Measurements from ENCODE around the gene PHACTR1.
A peak's percentile ranks its signal among the peaks of the same experiment; 100 is the strongest.

Gene PHACTR1

GRCh38 chr6:12785301-12785700 lies 68.7 kb downstream of the PHACTR1 start:
- CTCF ChIA-PET = no interaction called here
- DNase-seq (ENCODE audit: low spot score) = no peak
- POLR2A ChIA-PET (ENCODE audit: low non-redundant PET) = no interaction called here
- no peak overlapping the region for H3K27ac ChIP-seq
- TF ChIP-seq, protein P1, sequence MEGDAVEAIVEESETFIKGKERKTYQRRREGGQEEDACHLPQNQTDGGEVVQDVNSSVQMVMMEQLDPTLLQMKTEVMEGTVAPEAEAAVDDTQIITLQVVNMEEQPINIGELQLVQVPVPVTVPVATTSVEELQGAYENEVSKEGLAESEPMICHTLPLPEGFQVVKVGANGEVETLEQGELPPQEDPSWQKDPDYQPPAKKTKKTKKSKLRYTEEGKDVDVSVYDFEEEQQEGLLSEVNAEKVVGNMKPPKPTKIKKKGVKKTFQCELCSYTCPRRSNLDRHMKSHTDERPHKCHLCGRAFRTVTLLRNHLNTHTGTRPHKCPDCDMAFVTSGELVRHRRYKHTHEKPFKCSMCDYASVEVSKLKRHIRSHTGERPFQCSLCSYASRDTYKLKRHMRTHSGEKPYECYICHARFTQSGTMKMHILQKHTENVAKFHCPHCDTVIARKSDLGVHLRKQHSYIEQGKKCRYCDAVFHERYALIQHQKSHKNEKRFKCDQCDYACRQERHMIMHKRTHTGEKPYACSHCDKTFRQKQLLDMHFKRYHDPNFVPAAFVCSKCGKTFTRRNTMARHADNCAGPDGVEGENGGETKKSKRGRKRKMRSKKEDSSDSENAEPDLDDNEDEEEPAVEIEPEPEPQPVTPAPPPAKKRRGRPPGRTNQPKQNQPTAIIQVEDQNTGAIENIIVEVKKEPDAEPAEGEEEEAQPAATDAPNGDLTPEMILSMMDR (conservative IDR thresholded peaks at IDR 0.05; ENCODE audit: low read depth) = no peak

DNA sequence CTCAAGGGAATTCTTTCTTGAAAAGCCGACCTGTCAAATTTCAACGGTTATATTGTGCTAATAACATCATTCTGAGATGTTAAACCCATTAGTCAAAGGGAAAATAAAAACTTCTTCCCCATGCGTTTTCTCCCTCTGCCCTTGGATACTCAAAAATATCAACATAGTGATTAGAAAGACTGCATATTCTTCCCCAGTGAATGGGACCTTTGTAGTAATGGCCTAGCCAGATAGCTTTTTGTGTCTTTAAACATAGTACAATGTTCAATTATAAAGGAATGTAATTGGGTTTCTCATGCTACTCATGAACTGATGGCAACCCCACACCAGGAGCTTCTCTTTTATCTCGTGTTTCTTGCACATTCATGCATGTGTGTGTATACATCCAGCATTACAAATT lies 69.4 kb downstream of the PHACTR1 start:
- ChIA-PET CTCF (no interaction called here), POLR2A (ENCODE audit: low non-redundant PET) (no interaction called here)
- TF ChIP-seq, protein P1 (conservative IDR thresholded peaks at IDR 0.05; ENCODE audit: low read depth) = no peak
- H3K27ac ChIP-seq = no peak overlapping the region
- no peak for DNase-seq (ENCODE audit: low spot score)

- CTCF ChIA-PET = no interaction called here
- POLR2A ChIA-PET (ENCODE audit: low non-redundant PET) = no interaction called here
- no peak overlapping the region for H3K27ac ChIP-seq
- TF ChIP-seq, protein P1 (conservative IDR thresholded peaks at IDR 0.05; ENCODE audit: low read depth) = no peak
- no peak for DNase-seq (ENCODE audit: low spot score)
Observed at GRCh38 chr6:12791371-12791770, 74.8 kb downstream of the PHACTR1 start.

DNA sequence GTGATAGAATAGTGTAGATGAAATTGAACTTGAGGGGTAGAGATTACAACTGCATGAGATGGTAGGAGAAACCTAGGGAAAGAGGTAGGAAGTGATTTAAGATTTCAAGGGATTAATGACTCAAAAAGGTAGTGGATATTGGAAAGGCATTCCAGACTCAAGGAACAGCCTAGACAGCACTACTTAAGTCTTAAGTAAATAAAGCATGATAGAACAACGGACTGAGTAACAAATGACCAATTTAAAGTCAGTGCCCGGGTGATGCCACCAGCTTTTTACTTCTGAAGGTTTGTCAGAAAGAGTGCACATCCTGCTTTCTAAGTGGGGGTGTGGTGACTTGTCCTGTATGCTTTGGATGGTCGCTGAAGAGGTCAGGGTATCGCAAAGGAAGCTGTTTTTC lies 81.8 kb downstream of the PHACTR1 start:
- DNase-seq (ENCODE audit: low spot score) = no peak
- H3K27ac ChIP-seq = no peak overlapping the region
- TF ChIP-seq, protein P1 (conservative IDR thresholded peaks at IDR 0.05; ENCODE audit: low read depth) = no peak
- CTCF ChIA-PET = no interaction called here
- POLR2A ChIA-PET (ENCODE audit: low non-redundant PET) = no interaction called here

DNA sequence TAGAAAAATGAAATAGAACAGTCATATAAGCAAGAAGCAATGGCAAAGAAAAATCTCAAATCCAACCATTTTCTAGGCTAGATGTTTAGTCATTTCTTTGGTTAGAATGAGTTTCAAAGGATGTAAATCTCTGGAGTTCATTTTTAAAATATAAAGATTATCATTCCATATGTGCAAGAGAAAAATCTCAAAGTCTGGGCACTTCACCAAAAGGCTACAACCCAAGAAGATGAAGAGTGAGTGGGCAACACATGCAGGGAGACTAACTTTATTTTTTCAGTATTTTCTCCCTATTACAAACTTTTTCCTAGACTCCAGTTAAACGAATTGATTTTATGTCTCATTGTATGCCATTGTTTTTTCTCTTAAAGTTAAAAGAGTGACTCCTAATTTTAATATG lies 83.6 kb downstream of the PHACTR1 start:
- TF ChIP-seq, protein P1 (conservative IDR thresholded peaks at IDR 0.05; ENCODE audit: low read depth) = no peak
- CTCF ChIA-PET = no interaction called here

DNA sequence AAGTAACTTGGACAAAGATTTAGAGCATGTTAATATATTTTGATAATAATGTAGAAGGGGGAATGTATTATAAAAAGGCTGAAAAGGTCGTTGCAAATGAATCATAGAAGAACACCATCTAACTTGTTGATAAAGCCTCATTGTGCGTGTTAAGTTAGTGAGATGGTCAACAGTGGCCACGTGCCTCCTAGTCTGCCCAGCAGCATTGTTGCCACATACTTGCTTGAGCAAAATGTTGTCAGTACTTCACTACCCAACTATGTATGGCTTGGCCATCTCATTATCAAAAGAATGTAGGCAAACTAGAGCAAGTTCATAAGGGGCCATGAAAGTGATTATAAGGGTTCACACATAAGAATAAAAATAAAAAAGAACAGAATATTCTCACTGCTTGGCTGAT lies 84.6 kb downstream of the PHACTR1 start:
- ChIA-PET CTCF (no interaction called here), POLR2A (ENCODE audit: low non-redundant PET) (no interaction called here)
- peak; percentile 48 for DNase-seq (ENCODE audit: low spot score)
- TF ChIP-seq, protein P1 (conservative IDR thresholded peaks at IDR 0.05; ENCODE audit: low read depth) = no peak
- no peak overlapping the region for H3K27ac ChIP-seq

More for the DNA sequence above, 83.6 kb downstream of the PHACTR1 start:
- H3K27ac ChIP-seq = no peak overlapping the region
- POLR2A ChIA-PET (ENCODE audit: low non-redundant PET) = no interaction called here
- DNase-seq (ENCODE audit: low spot score) = no peak

- TF ChIP-seq, protein P1 (conservative IDR thresholded peaks at IDR 0.05; ENCODE audit: low read depth) = no peak
- no peak for DNase-seq (ENCODE audit: low spot score)
- no peak overlapping the region for H3K27ac ChIP-seq
- ChIA-PET CTCF (no interaction called here), POLR2A (ENCODE audit: low non-redundant PET) (no interaction called here)
Observed at GRCh38 chr6:12802440-12802839, 85.9 kb downstream of the PHACTR1 start.
